Stimulated activated CD8-positive, alpha-beta memory T cell treated with anti-CD3 and anti-CD28 coated beads, Interleukin-2, amount 100 ng/mL, for 48 hours (primary cell): ENCODE data around the gene KRTAP4-3.
"Not testable (repeated sequence)": the region's sequence is repeated elsewhere in the genome, so short reads cannot be mapped to it uniquely, and the experiment has no call there.

ENCODE experiments used
- DNase-seq, 2 donors: peaks; one replicate each; pipeline ENCODE4 v3.0.0-alpha.2; 2020; ENCODE audit warnings: low read depth in 2 of 2

Gene KRTAP4-3

GRCh38 chr17:41151525-41151924 lies 16.5 kb downstream of the KRTAP4-3 start:
- DNase-seq = no peak

GRCh38 chr17:41150026-41150425 lies 18.0 kb downstream of the KRTAP4-3 start:
- no peak for DNase-seq

- DNase-seq = no peak
Observed at GRCh38 chr17:41149652-41149985, 18.4 kb downstream of the KRTAP4-3 start, which contains the start of gene KRTAP4-5. KRTAP4-5 (minus strand) TSS chr17:41149825; CDS start chr17:41149767, 58 bp downstream.

GRCh38 chr17:41148971-41149651 lies 18.9 kb downstream of the KRTAP4-3 start:
- DNase-seq = not testable (repeated sequence)

GRCh38 chr17:41147531-41148204 lies 20.4 kb downstream of the KRTAP4-3 start:
- DNase-seq = no peak

GRCh38 chr17:41145261-41145660 lies 22.8 kb downstream of the KRTAP4-3 start:
- no peak for DNase-seq

- no peak for DNase-seq
Observed at GRCh38 chr17:41144846-41145245, 23.2 kb downstream of the KRTAP4-3 start.

- no peak for DNase-seq
Observed at GRCh38 chr17:41141361-41141760, 26.7 kb downstream of the KRTAP4-3 start.

- no peak for DNase-seq
Observed at GRCh38 chr17:41140360-41141131, 27.5 kb downstream of the KRTAP4-3 start, which contains the start of gene KRTAP4-6. KRTAP4-6 (minus strand) TSS chr17:41140544; CDS start chr17:41140487, 57 bp downstream.

GRCh38 chr17:41139865-41140264 lies 28.2 kb downstream of the KRTAP4-3 start:
- DNase-seq = not testable (repeated sequence)

GRCh38 chr17:41133880-41134735 lies 33.9 kb downstream of the KRTAP4-3 start:
- DNase-seq = no peak

- DNase-seq = no peak
Observed at GRCh38 chr17:41131979-41132378, 36.0 kb downstream of the KRTAP4-3 start.

- DNase-seq = no peak
Observed at GRCh38 chr17:41127371-41127770, 40.6 kb downstream of the KRTAP4-3 start.

GRCh38 chr17:41126412-41126811 lies 41.6 kb downstream of the KRTAP4-3 start:
- DNase-seq = no peak

GRCh38 chr17:41125064-41125463 lies 43.0 kb downstream of the KRTAP4-3 start:
- DNase-seq = no peak

GRCh38 chr17:41123991-41124371 lies 44.0 kb downstream of the KRTAP4-3 start, which contains the start of gene KRTAP4-12:
KRTAP4-12 (minus strand) TSS chr17:41124182; CDS start chr17:41124122, 60 bp downstream.
- not testable (repeated sequence) for DNase-seq

GRCh38 chr17:41123292-41123990 lies 44.6 kb downstream of the KRTAP4-3 start:
- DNase-seq = not testable (repeated sequence)

GRCh38 chr17:41121742-41122141 lies 46.3 kb downstream of the KRTAP4-3 start:
- DNase-seq = no peak

- not testable (repeated sequence) for DNase-seq
Observed at GRCh38 chr17:41119696-41120690, 48.0 kb downstream of the KRTAP4-3 start.

- no peak for DNase-seq
Observed at GRCh38 chr17:41118721-41119120, 49.3 kb downstream of the KRTAP4-3 start.
